ENCODE data around the gene TBL2. TPM values are rescaled to one million over a fixed set of nuclear protein-coding genes. Genes with fewer than 3 reads are reported as not detected.

Gene TBL2
- polyA plus RNA-seq, 3 donors = 10.4 to 40.1 (median 26.2) TPM

- H3K27me3 ChIP-seq (ENCODE audit: control insufficient read depth in 2 of 2, insufficient read depth in 2 of 2, low read length in 2 of 2) = peaks cover under 1 to 49% of the 10 kb centered on the region in 2 donors
- Mint-ChIP-seq H3K27me3 (ENCODE audit: low read depth in 3 of 3) (peaks cover 54 to 71% (median 62%) of the 10 kb centered on the region in 3 donors), H3K4me3 (peak overlapping the region; percentile 20 to 48), H3K36me3 (peaks cover 9 to 12% of the 10 kb centered on the region in 2 donors), H3K4me1 (peaks cover 49% of the 10 kb centered on the region), H3K9me3 (peaks cover 5 to 15% (median 8%) of the 10 kb centered on the region in 7 donors), H3K27ac (peak overlapping the region in 1 of 7 donors; percentile 46)
- H2AFZ ChIP-seq (ENCODE audit: insufficient read depth, low read depth, low read length, poor library complexity, severe bottlenecking) = no peak overlapping the region
- H3K9me3 ChIP-seq (replicated peaks in 1 of 2; ENCODE audit: control insufficient read depth in 1 of 2, insufficient read depth in 1 of 2, low read length in 2 of 2) = peaks cover 0 to 4% of the 10 kb centered on the region in 2 donors
- H3K27ac ChIP-seq (ENCODE audit: low read depth in 1 of 2, low read length in 2 of 2) = no peak overlapping the region
- H3K4me2 ChIP-seq (replicated peaks; ENCODE audit: extremely low read depth, low read length, poor library complexity, severe bottlenecking) = no peak overlapping the region
- no peaks in the 10 kb centered on the region for H3K36me3 ChIP-seq (replicated peaks in 1 of 2; ENCODE audit: control insufficient read depth in 1 of 2, insufficient read depth in 2 of 2, low read length in 2 of 2)
- no peak overlapping the region for H3K9ac ChIP-seq (ENCODE audit: insufficient read depth, low read length, poor library complexity, severe bottlenecking)
- WGBS (ENCODE audit: insufficient coverage) = 81% methylated on average over 19 of the region's 22 CpGs
- H3K4me3 ChIP-seq (replicated peaks in 1 of 3; ENCODE audit: low read depth in 2 of 3, low read length in 3 of 3) = no peak overlapping the region
- no peaks in the 10 kb centered on the region for H4K20me1 ChIP-seq (ENCODE audit: insufficient read depth, low read length)
- DNase-seq = peak in 1 of 3 donors; percentile 35
- TF ChIP-seq, protein P1, sequence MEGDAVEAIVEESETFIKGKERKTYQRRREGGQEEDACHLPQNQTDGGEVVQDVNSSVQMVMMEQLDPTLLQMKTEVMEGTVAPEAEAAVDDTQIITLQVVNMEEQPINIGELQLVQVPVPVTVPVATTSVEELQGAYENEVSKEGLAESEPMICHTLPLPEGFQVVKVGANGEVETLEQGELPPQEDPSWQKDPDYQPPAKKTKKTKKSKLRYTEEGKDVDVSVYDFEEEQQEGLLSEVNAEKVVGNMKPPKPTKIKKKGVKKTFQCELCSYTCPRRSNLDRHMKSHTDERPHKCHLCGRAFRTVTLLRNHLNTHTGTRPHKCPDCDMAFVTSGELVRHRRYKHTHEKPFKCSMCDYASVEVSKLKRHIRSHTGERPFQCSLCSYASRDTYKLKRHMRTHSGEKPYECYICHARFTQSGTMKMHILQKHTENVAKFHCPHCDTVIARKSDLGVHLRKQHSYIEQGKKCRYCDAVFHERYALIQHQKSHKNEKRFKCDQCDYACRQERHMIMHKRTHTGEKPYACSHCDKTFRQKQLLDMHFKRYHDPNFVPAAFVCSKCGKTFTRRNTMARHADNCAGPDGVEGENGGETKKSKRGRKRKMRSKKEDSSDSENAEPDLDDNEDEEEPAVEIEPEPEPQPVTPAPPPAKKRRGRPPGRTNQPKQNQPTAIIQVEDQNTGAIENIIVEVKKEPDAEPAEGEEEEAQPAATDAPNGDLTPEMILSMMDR (IDR thresholded peaks at IDR 0.05) = no peak
- H3K79me2 ChIP-seq (ENCODE audit: insufficient read depth, low read length) = no peaks in the 10 kb centered on the region
- intact Hi-C loops (cut with micrococcal nuclease) = loop anchor here in 1 of 2 donors (10.0 kb wide), 2 partner anchors 48 to 252 kb away; partner anchors contain the start of gene BCL7B
- peaks cover 43 to 55% of the 10 kb centered on the region in 2 donors for H3K4me1 ChIP-seq (ENCODE audit: control insufficient read depth in 1 of 2, insufficient read depth in 2 of 2, low read length in 2 of 2)
These were observed 24.6 kb upstream of the TBL2 start for GRCh38 chr7:73602721-73603651.

GRCh38 chr7:73599916-73600315 lies 21.5 kb upstream of the TBL2 start:
- Histone ChIP-seq H3K4me3 (replicated peaks in 1 of 3; ENCODE audit: low read depth in 2 of 3, low read length in 3 of 3) (peak overlapping the region in 1 of 3 experiments; percentile 3), H3K9me3 (replicated peaks in 1 of 2; ENCODE audit: control insufficient read depth in 1 of 2, insufficient read depth in 1 of 2, low read length in 2 of 2) (peaks cover 0 to 4% of the 10 kb centered on the region in 2 donors), H3K4me2 (replicated peaks; ENCODE audit: extremely low read depth, low read length, poor library complexity, severe bottlenecking) (peak overlapping the region; percentile 2), H3K9ac (ENCODE audit: insufficient read depth, low read length, poor library complexity, severe bottlenecking) (no peak overlapping the region), H3K27me3 (ENCODE audit: control insufficient read depth in 2 of 2, insufficient read depth in 2 of 2, low read length in 2 of 2) (peaks cover 2 to 55% of the 10 kb centered on the region in 2 donors), H3K79me2 (ENCODE audit: insufficient read depth, low read length) (no peaks in the 10 kb centered on the region), H3K36me3 (replicated peaks in 1 of 2; ENCODE audit: control insufficient read depth in 1 of 2, insufficient read depth in 2 of 2, low read length in 2 of 2) (no peaks in the 10 kb centered on the region), H4K20me1 (ENCODE audit: insufficient read depth, low read length) (no peaks in the 10 kb centered on the region), H2AFZ (ENCODE audit: insufficient read depth, low read depth, low read length, poor library complexity, severe bottlenecking) (no peak overlapping the region), H3K27ac (ENCODE audit: low read depth in 1 of 2, low read length in 2 of 2) (no peak overlapping the region), H3K4me1 (ENCODE audit: control insufficient read depth in 1 of 2, insufficient read depth in 2 of 2, low read length in 2 of 2) (peaks cover 36 to 51% of the 10 kb centered on the region in 2 donors)
- H3K4me3 Mint-ChIP-seq = peak overlapping the region in 1 of 2 donors; percentile 76
- H3K27ac Mint-ChIP-seq = peak overlapping the region in 2 of 7 donors; percentile 45 to 64
- peaks cover 7 to 14% (median 11%) of the 10 kb centered on the region in 7 donors for H3K9me3 Mint-ChIP-seq
- H3K4me1 Mint-ChIP-seq = peaks cover 51% of the 10 kb centered on the region
- TF ChIP-seq, protein P1 (IDR thresholded peaks at IDR 0.05) = no peak
- no peak for DNase-seq
- 67% methylated on average over 6 of the region's 7 CpGs for WGBS (ENCODE audit: insufficient coverage)
- intact Hi-C loops (cut with micrococcal nuclease) = loop anchor here in 1 of 2 donors (10.0 kb wide), 2 partner anchors 45 to 255 kb away; partner anchors contain the start of gene BCL7B
- peaks cover 9 to 14% of the 10 kb centered on the region in 2 donors for H3K36me3 Mint-ChIP-seq
- H3K27me3 Mint-ChIP-seq (ENCODE audit: low read depth in 3 of 3) = peaks cover 52 to 76% (median 62%) of the 10 kb centered on the region in 3 donors
